KMS-11 (cell line): ENCODE data around the gene FDX2.

Experiments
- H2AFZ ChIP-seq: fragments of 200-600 bp; sonication (generic); 2 replicates; pipeline ENCODE4 v1.6.1; 2016; ENCODE audit warnings: antibody characterized with exemption, mixed run types, low read depth
- H3K27ac ChIP-seq: fragments of 200-600 bp; sonication (generic); 2 replicates; pipeline ENCODE4 v1.6.1; 2016; ENCODE audit warnings: mild to moderate bottlenecking, mixed run types
- H3K27me3 ChIP-seq: fragments of 200-600 bp; sonication (generic); 2 replicates; pipeline ENCODE4 v1.6.1; 2017; ENCODE audit warnings: mild to moderate bottlenecking, low read depth, mixed run types, moderate library complexity; ENCODE audit not compliant: insufficient read depth
- H3K36me3 ChIP-seq: fragments of 200-600 bp; sonication (generic); 2 replicates; pipeline ENCODE4 v1.6.1; 2017; ENCODE audit warnings: mild to moderate bottlenecking, mixed run types; ENCODE audit not compliant: insufficient read depth
- H3K4me1 ChIP-seq: fragments of 200-600 bp; sonication (generic); 2 replicates; pipeline ENCODE4 v1.6.1; 2016; ENCODE audit warnings: mild to moderate bottlenecking, low read depth, mixed run types; ENCODE audit not compliant: poor library complexity, severe bottlenecking
- H3K4me2 ChIP-seq: fragments of 200-600 bp; sonication (generic); 2 replicates; pipeline ENCODE4 v1.7.0; 2016; ENCODE audit warnings: mild to moderate bottlenecking, mixed run types
- H3K4me3 ChIP-seq: fragments of 200-600 bp; sonication (generic); IDR thresholded peaks from 2 replicates; pipeline ENCODE4 v1.6.1; 2017; ENCODE audit warnings: low read depth, low read length, mixed read lengths; ENCODE audit not compliant: insufficient read depth
- H3K79me2 ChIP-seq: fragments of 200-600 bp; sonication (generic); 2 replicates; pipeline ENCODE4 v1.6.1; 2016; ENCODE audit warnings: low read depth, mixed run types; ENCODE audit not compliant: insufficient read depth
- H3K9ac ChIP-seq: fragments of 200-600 bp; sonication (generic); 2 replicates; pipeline ENCODE4 v1.6.1; 2016; ENCODE audit warnings: mild to moderate bottlenecking, mixed run types
- H4K20me1 ChIP-seq: fragments of 200-600 bp; sonication (generic); 2 replicates; pipeline ENCODE4 v1.6.1; 2016; ENCODE audit warnings: mild to moderate bottlenecking, mixed run types; ENCODE audit not compliant: insufficient read depth
- TF ChIP-seq, protein P1 (sequence below): fragments of 200-600 bp; sonication (generic); conservative IDR thresholded peaks from 2 replicates; pipeline ENCODE4 v1.6.1; 2017; ENCODE audit warnings: low read depth, mild to moderate bottlenecking, antibody characterized with exemption, low read length, moderate library complexity, mixed read lengths

The FDX2 gene

DNA sequence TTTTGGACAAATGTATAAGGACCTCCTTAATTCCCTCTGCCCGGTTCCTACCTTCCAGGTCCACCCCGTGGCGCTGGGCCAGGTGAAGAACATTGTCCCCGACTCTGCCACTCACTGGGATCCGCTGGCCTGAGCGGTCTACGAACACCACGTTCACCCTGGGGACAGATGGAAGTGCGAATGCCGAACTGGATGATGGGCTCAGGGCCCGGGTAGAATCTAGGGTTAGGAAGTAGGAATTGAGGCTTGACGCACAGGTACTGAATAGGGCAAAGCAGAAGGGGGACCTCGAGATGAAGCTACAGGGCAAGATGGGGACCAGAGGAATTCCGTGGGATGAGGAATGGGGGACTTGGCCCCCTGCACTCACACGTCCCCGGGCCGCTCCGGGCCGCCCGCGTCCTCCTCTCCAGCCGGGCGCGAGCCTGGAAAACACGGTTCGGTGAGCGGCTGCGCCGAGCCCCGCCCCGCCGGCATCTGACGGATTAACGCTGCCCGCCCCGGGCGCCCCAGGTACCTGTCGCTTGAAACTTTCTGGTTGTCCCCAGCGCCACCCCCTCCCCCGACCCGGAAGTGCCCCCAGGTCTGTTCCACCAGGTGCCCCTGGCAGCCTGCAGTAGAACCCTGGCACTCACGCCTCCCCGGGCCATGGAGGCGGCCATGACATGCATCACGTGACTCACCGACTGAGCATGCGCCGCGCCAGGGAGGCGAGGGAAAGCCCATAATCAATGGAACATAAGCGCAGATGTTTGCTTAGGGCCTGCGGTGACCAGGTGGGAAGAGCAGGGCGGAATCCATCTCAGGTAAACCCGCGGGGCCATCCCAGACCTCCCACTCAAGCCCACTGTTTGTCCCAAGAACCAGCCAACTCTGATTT is at the start of gene FDX2:
TSS of gene FDX2 (minus strand) at position 681 of the 880 bp plus-strand sequence. CDS start at position 662, 19 bp downstream.
- no peaks in the 10 kb centered on the region for H3K36me3 ChIP-seq
- H4K20me1 ChIP-seq = no peaks in the 10 kb centered on the region
- H3K4me3 ChIP-seq = peak within 1 kb of the TSS; percentile 68
- H2AFZ ChIP-seq = peak within 1 kb of the TSS; percentile 70
- peak within 1 kb of the TSS; percentile 22; the same call in 1 of the 2 replicates for H3K27ac ChIP-seq
- no peaks in the 10 kb centered on the region; the same call in 1 of the 2 replicates for H3K79me2 ChIP-seq
- H3K27me3 ChIP-seq = no peaks in the 10 kb centered on the region
- peak within 1 kb of the TSS; percentile 59 for H3K9ac ChIP-seq
- TF ChIP-seq, protein P1, sequence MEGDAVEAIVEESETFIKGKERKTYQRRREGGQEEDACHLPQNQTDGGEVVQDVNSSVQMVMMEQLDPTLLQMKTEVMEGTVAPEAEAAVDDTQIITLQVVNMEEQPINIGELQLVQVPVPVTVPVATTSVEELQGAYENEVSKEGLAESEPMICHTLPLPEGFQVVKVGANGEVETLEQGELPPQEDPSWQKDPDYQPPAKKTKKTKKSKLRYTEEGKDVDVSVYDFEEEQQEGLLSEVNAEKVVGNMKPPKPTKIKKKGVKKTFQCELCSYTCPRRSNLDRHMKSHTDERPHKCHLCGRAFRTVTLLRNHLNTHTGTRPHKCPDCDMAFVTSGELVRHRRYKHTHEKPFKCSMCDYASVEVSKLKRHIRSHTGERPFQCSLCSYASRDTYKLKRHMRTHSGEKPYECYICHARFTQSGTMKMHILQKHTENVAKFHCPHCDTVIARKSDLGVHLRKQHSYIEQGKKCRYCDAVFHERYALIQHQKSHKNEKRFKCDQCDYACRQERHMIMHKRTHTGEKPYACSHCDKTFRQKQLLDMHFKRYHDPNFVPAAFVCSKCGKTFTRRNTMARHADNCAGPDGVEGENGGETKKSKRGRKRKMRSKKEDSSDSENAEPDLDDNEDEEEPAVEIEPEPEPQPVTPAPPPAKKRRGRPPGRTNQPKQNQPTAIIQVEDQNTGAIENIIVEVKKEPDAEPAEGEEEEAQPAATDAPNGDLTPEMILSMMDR = no peak
- H3K4me2 ChIP-seq = peak within 1 kb of the TSS; percentile 82
- H3K4me1 ChIP-seq = peaks cover 16% of the 10 kb centered on the region

DNA sequence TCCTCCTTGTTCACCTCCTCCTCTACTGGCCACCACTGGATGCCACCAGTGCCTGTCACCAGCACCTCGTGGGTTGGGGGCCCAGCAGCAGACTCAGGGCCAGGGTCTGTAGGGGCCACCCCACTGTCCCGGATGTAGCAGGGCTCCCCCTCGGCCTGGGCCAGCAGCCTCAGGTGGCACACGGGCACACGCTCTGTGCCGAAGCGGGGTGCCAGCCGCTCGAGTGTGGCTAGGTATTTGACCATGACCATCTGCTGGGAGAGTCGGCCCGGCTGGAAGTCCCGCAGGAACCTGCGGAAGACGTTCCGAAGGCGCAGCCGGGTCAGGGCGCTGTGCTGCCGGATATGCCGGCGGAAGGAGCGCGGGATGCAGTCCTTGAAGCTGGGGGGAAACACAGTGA is 49.7 kb upstream of the FDX2 start:
- Histone ChIP-seq H3K36me3 (no peaks in the 10 kb centered on the region; the same call in 1 of the 2 replicates), H3K9ac (no peak overlapping the region), H3K4me3 (no peak overlapping the region), H4K20me1 (no peaks in the 10 kb centered on the region), H2AFZ (no peak overlapping the region), H3K27me3 (no peaks in the 10 kb centered on the region), H3K27ac (no peak overlapping the region), H3K79me2 (no peaks in the 10 kb centered on the region), H3K4me2 (no peak overlapping the region), H3K4me1 (no peaks in the 10 kb centered on the region)
- TF ChIP-seq, protein P1 = no peak

DNA sequence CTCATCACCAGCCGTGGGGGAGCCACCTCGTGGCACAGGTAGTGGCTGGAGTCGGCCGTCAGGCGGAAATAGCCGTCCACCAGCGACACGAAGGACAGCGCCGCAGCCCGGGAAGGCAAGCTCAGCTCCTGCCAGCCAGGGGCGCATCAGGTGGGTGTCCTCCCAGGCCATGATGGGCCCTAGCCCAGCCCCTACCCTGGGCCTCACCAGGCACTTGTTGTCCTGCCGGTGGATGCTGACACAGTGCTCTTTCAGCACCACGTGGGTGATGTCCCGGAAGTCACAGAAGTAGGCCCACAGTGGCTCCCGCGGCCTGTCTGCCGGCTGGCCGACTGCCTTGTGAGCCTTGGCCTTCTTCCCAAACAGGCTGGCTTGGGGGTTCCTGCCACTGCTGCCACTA is 48.8 kb upstream of the FDX2 start:
- TF ChIP-seq, protein P1 = no peak
- no peak overlapping the region for H3K27ac ChIP-seq
- H3K36me3 ChIP-seq = no peaks in the 10 kb centered on the region; the same call in 1 of the 2 replicates

DNA sequence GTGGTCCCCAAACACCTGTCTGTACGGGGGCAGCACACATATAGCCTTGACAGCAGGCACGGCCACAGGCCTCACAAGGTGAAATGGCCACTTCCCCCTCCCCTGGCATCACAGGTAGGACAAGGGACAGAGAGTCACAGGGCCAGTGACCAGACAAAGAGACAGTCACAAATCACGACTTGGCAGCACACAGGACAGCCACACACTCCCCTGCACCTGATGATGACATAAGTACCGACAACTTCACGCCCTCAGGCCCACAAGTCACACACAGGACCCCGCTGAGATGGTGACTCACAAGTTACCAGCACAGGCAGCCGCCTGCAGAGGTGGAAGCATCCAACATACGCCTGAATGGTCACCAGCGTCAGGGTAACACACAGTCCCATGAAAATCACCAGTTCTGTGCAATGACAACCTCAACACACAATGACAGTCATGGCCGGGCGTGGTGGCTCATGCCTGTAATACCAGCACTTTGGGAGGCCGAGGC is 48.0 kb upstream of the FDX2 start:
- Histone ChIP-seq H3K4me3 (no peak overlapping the region), H3K79me2 (no peaks in the 10 kb centered on the region), H3K27me3 (no peaks in the 10 kb centered on the region), H3K4me1 (no peaks in the 10 kb centered on the region), H4K20me1 (no peaks in the 10 kb centered on the region), H3K36me3 (no peaks in the 10 kb centered on the region; the same call in 1 of the 2 replicates), H3K27ac (no peak overlapping the region), H3K9ac (no peak overlapping the region), H2AFZ (no peak overlapping the region), H3K4me2 (no peak overlapping the region)
- TF ChIP-seq, protein P1 = no peak

More for the DNA sequence above, 48.8 kb upstream of the FDX2 start:
- Histone ChIP-seq H2AFZ (no peak overlapping the region), H4K20me1 (no peaks in the 10 kb centered on the region), H3K4me1 (no peaks in the 10 kb centered on the region), H3K79me2 (no peaks in the 10 kb centered on the region), H3K27me3 (no peaks in the 10 kb centered on the region), H3K4me3 (no peak overlapping the region), H3K9ac (no peak overlapping the region), H3K4me2 (no peak overlapping the region)
